ENCODE results near the gene COX17.

Gene COX17

GRCh38 chr3:119625451-119626153 lies 51.6 kb downstream of the COX17 start:
- no peak for TF ChIP-seq CTCF (conservative IDR thresholded peaks at IDR 0.05; ENCODE audit: low read length)
- no peak overlapping the region for H3K4me3 ChIP-seq (ENCODE audit: low read length)
- no peak for DNase-seq (ENCODE audit: low read depth)

GRCh38 chr3:119624002-119624720 lies 53.0 kb downstream of the COX17 start:
- no peak overlapping the region for H3K4me3 ChIP-seq (ENCODE audit: low read length)
- DNase-seq (ENCODE audit: low read depth) = no peak
- no peak for TF ChIP-seq CTCF (conservative IDR thresholded peaks at IDR 0.05; ENCODE audit: low read length)

GRCh38 chr3:119620899-119621298 lies 56.3 kb downstream of the COX17 start:
- no peak for DNase-seq (ENCODE audit: low read depth)
- TF ChIP-seq CTCF (conservative IDR thresholded peaks at IDR 0.05; ENCODE audit: low read length) = no peak
- no peak overlapping the region for H3K4me3 ChIP-seq (ENCODE audit: low read length)
